ENCODE measurements around the gene NTRK3. TPM values are rescaled to one million over a fixed set of nuclear protein-coding genes. Genes with fewer than 3 reads are reported as not detected.

Gene NTRK3
- total and polyA plus RNA-seq, 2 of the 8 experiments (the other 6 are each of a cell fraction or from before 2014, with no cell fraction given): 4.5 to 6.8 TPM

- H3K18ac ChIP-seq (ENCODE audit: extremely low read depth, low read length): no peak overlapping the region
- no peak overlapping the region for H2BK120ac ChIP-seq (replicated peaks; ENCODE audit: low read depth, low read length)
- H3K36me3 ChIP-seq (ENCODE audit: control insufficient read depth in 2 of 4, insufficient read depth in 4 of 4, low read length in 3 of 4): no peaks in the 10 kb centered on the region
- no peak overlapping the region for H3K9ac ChIP-seq (replicated peaks in 1 of 4; ENCODE audit: extremely low read depth in 1 of 4, low read depth in 3 of 4, low read length in 3 of 4)
- H3K4ac ChIP-seq (replicated peaks; ENCODE audit: insufficient read length, low read depth, low read length): no peak overlapping the region
- H3K27ac ChIP-seq (ENCODE audit: low read depth, low read length): no peak overlapping the region
- no peak overlapping the region for H2AFZ ChIP-seq (ENCODE audit: low read length)
- H2BK12ac ChIP-seq (ENCODE audit: low read depth, low read length): no peak overlapping the region
- 93% methylated on average over 3 of the region's 3 CpGs; no CpG with 5 or more reads in 1 of the 2 experiments for WGBS, 2 experiments (ENCODE audit: extremely low coverage in 1 of 2, insufficient coverage in 1 of 2, insufficient read length in 1 of 2, insufficient replicate concordance in 2 of 2, low coverage in 1 of 2, low lambda C conversion rate in 2 of 2, missing lambda C conversion rate in 1 of 2)
- H4K8ac ChIP-seq (ENCODE audit: extremely low read depth, insufficient read depth, low read length): no peak overlapping the region
- DNase-seq (ENCODE audit: low read depth in 1 of 2, low spot score in 2 of 2) (no peak), FAIRE-seq (no peak)
- no peak overlapping the region for H2BK20ac ChIP-seq (ENCODE audit: low read length)
- no peaks in the 10 kb centered on the region for H3K79me1 ChIP-seq (ENCODE audit: low read depth, low read length)
- H2AK5ac ChIP-seq (ENCODE audit: low read depth, low read length): no peak overlapping the region
- H3K27me3 ChIP-seq (replicated peaks in 1 of 4; ENCODE audit: control insufficient read depth in 3 of 4, extremely low read depth in 1 of 4, insufficient read depth in 3 of 4, low read length in 3 of 4): no peaks in the 10 kb centered on the region
- H3K79me2 ChIP-seq (ENCODE audit: control insufficient read depth in 1 of 2, insufficient read depth in 2 of 2, low read length in 2 of 2): no peaks in the 10 kb centered on the region
- H4K20me1 ChIP-seq (replicated peaks in 1 of 2; ENCODE audit: control insufficient read depth in 1 of 2, insufficient read depth in 2 of 2, low read length in 2 of 2): no peaks in the 10 kb centered on the region
- POLR2A ChIA-PET (ENCODE audit: partially characterized antibody): no interaction called here
- H3K56ac ChIP-seq (replicated peaks; ENCODE audit: insufficient read length, low read depth, low read length): no peak overlapping the region
- no peak overlapping the region for H3K4me2 ChIP-seq (ENCODE audit: insufficient read depth in 1 of 2, low read depth in 2 of 2, low read length in 2 of 2)
- H3K9me3 ChIP-seq (ENCODE audit: insufficient read depth in 2 of 2, low read depth in 1 of 2, low read length in 1 of 2): no peaks in the 10 kb centered on the region
- CTCF ChIA-PET (ENCODE audit: partially characterized antibody): interaction anchor here (0.9 to 1.3 kb wide), 3 partner anchors 9 to 299 kb away, joined by 3 read pairs; no protein-coding TSS in a partner anchor
- no peaks in the 10 kb centered on the region for H3K23me2 ChIP-seq (ENCODE audit: low read depth, low read length)
- no peak overlapping the region for H3K14ac ChIP-seq (ENCODE audit: insufficient read length)
- no peak overlapping the region for H4K5ac ChIP-seq (ENCODE audit: insufficient read length, low read depth, low read length)
- H4K91ac ChIP-seq (replicated peaks; ENCODE audit: insufficient read length, low read length): no peak overlapping the region
- no peak overlapping the region for H2BK5ac ChIP-seq (ENCODE audit: low read depth, low read length)
- H3K23ac ChIP-seq (ENCODE audit: insufficient read length): no peak overlapping the region
- no peak overlapping the region for H3K4me3 ChIP-seq (ENCODE audit: extremely low read depth in 1 of 4, insufficient read depth in 2 of 4, low read depth in 3 of 4, low read length in 4 of 4)
- no peaks in the 10 kb centered on the region for H3K4me1 ChIP-seq (replicated peaks in 1 of 4; ENCODE audit: control insufficient read depth in 3 of 4, insufficient read depth in 4 of 4, low read length in 3 of 4)
- H2BK15ac ChIP-seq (ENCODE audit: low read length): no peak overlapping the region
- TF ChIP-seq SIRT6 (IDR thresholded peaks at IDR 0.05; ENCODE audit: low read length) (no peak), GABPA (IDR thresholded peaks at IDR 0.05; ENCODE audit: borderline replicate concordance, insufficient read depth, low read length) (no peak), PHF8 (conservative IDR thresholded peaks at IDR 0.05; ENCODE audit: low read depth, low read length) (no peak), SP2 (IDR thresholded peaks at IDR 0.05; ENCODE audit: low read length) (no peak), SP4 (IDR thresholded peaks at IDR 0.05; ENCODE audit: low read length) (no peak), EZH2 (IDR thresholded peaks at IDR 0.05; ENCODE audit: low read depth, low read length, severe bottlenecking) (no peak), CBX5 (IDR thresholded peaks at IDR 0.05; ENCODE audit: low read depth, low read length) (no peak), KDM1A (IDR thresholded peaks at IDR 0.05; ENCODE audit: borderline replicate concordance, low read length) (no peak), CTCF (IDR thresholded peaks at IDR 0.05; ENCODE audit: control extremely low read depth in 1 of 3, insufficient read depth in 1 of 3, low read depth in 1 of 3, low read length in 3 of 3) (no peak), NRF1 (IDR thresholded peaks at IDR 0.05; ENCODE audit: low read depth, low read length) (no peak), RFX5 (IDR thresholded peaks at IDR 0.05; ENCODE audit: borderline replicate concordance, low read depth, low read length) (no peak), MAFK (IDR thresholded peaks at IDR 0.05; ENCODE audit: low read depth, low read length) (no peak)
Observed at GRCh38 chr15:87944050-87944449, 312.5 kb downstream of the NTRK3 start.
